Measurements from ENCODE around the gene PROKR2.

GRCh38 chr20:5364136-5364821, 47.5 kb upstream of the PROKR2 start:
- TF ChIP-seq, protein P1, sequence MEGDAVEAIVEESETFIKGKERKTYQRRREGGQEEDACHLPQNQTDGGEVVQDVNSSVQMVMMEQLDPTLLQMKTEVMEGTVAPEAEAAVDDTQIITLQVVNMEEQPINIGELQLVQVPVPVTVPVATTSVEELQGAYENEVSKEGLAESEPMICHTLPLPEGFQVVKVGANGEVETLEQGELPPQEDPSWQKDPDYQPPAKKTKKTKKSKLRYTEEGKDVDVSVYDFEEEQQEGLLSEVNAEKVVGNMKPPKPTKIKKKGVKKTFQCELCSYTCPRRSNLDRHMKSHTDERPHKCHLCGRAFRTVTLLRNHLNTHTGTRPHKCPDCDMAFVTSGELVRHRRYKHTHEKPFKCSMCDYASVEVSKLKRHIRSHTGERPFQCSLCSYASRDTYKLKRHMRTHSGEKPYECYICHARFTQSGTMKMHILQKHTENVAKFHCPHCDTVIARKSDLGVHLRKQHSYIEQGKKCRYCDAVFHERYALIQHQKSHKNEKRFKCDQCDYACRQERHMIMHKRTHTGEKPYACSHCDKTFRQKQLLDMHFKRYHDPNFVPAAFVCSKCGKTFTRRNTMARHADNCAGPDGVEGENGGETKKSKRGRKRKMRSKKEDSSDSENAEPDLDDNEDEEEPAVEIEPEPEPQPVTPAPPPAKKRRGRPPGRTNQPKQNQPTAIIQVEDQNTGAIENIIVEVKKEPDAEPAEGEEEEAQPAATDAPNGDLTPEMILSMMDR (IDR thresholded peaks at IDR 0.05; ENCODE audit: low read depth, low read length, missing input control), result no peak
- TF ChIP-seq RAD21 (IDR thresholded peaks at IDR 0.05) (no peak), JUND (IDR thresholded peaks at IDR 0.05) (no peak), GABPA (IDR thresholded peaks at IDR 0.05 in 1 of 2, conservative IDR thresholded peaks at IDR 0.05 in 1 of 2) (no peak), REST (IDR thresholded peaks at IDR 0.05) (no peak), RXRA (IDR thresholded peaks at IDR 0.05) (no peak), HNF4A (conservative IDR thresholded peaks at IDR 0.05) (no peak), NR2F2 (IDR thresholded peaks at IDR 0.05) (no peak)

Data from liver (tissue), 3 donors.